Activated naive CD8-positive, alpha-beta T cell treated with anti-CD3 and anti-CD28 coated beads, Interleukin-2, amount 50 U/mL, for 24 hours (primary cell): ENCODE measurements around the gene CXorf38.

Experiments
- ATAC-seq: fragments of 150-1000 bp; cut with Tn5 transposase; one replicate; pipeline ENCODE4 v1.10.0; 2021
- DNase-seq: peaks from one replicate; pipeline ENCODE4 v3.0.0; 2021
- H3K27ac Mint-ChIP-seq: one replicate; pipeline ENCODE4 v1.8.0; 2021; ENCODE audit warnings: mild to moderate bottlenecking, mixed read lengths
- H3K27me3 Mint-ChIP-seq: one replicate; pipeline ENCODE4 v1.8.0; 2021; ENCODE audit warnings: mixed read lengths
- H3K36me3 Mint-ChIP-seq: one replicate; pipeline ENCODE4 v1.8.0; 2021; ENCODE audit warnings: low read depth, mixed read lengths
- H3K4me1 Mint-ChIP-seq: one replicate; pipeline ENCODE4 v1.8.0; 2021; ENCODE audit warnings: mixed read lengths
- H3K4me3 Mint-ChIP-seq: one replicate; pipeline ENCODE4 v1.8.0; 2021; ENCODE audit warnings: mild to moderate bottlenecking, moderate library complexity, mixed read lengths
- H3K9me3 Mint-ChIP-seq: one replicate; pipeline ENCODE4 v1.8.0; 2021; ENCODE audit warnings: mixed read lengths

CXorf38 gene

GRCh38 chrX:40651620-40652223 lies 4.4 kb upstream of the CXorf38 start:
- H3K4me3 Mint-ChIP-seq: no peak overlapping the region
- peak overlapping the region; percentile 25 for H3K27ac Mint-ChIP-seq
- H3K27me3 Mint-ChIP-seq: no peaks in the 10 kb centered on the region
- DNase-seq: peak; percentile 66
- H3K4me1 Mint-ChIP-seq: peaks cover 6% of the 10 kb centered on the region
- H3K36me3 Mint-ChIP-seq: peaks cover 8% of the 10 kb centered on the region
- H3K9me3 Mint-ChIP-seq: no peaks in the 10 kb centered on the region
- ATAC-seq: no peak

DNA sequence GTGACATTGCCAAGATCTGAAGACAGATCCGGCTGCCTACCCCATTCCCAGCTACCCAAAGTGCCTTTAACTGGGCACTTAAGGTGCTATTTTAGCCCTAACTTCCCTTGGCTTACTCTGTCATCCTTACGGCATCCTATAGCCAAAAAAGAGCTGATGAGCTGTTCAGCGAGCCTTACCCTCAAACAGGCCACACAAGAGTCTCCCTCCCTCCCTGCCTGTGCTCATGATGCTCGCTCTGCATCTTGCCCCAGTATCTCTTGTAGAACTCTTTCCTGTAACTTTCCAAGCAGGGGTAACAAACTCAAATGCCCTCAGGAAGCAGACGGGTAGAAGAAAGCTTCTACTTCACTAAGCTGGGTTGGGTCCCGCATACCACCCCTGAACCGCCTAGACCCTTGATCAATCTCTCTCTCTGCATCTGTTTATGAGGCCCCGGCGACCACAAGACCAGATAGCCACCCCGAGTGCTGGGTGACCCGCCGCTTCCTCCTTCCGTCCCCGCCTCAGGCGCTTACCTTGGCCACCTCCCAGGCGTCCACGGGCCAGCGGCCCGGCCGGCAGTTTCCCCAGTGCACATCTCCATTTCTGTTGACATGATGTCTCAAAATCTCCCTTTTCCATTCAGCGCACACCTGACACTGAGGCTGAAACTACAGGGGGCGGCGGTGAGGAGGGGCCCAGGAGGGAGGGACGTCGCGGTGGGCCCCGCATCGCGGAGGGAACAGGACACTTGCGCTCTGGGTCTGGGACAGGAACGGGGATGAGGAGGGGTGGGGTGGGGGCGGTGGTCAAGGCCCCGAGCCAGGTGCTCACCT lies 663 bp downstream of the CXorf38 start:
- ATAC-seq: peak; percentile 37
- Mint-ChIP-seq H3K4me1 (peaks cover 36% of the 10 kb centered on the region), H3K36me3 (peaks cover 20% of the 10 kb centered on the region), H3K4me3 (peak overlapping the region; percentile 96), H3K27ac (peak overlapping the region; percentile 96), H3K9me3 (no peaks in the 10 kb centered on the region), H3K27me3 (no peaks in the 10 kb centered on the region)
- peak; percentile 22 for DNase-seq

DNA sequence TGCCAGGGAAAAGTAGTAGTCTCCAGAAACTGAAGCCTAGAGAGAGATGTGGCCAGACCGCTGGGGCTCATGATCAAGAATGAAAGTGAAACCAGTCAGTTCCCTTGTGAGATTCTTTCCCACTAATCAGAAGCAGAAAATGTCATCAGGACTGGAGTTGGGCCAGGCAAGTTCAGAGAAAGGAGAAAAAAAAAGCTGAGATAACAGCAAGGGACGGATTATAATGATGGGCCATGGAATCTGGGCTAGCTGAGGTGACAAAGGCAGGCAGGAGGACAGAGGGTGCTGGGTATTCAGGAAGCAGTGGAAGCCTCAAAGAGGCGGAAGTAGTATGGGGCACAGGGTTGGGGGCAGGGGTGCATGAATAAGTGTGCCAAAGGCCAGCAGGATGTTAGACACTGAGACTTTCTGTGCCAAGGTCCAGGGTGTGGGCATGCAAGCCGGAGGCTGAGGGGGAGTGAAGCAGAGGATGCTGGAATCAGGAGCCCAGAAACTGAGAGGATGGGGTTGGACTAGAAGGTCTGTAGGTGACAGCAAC lies 2.5 kb downstream of the CXorf38 start:
- peak overlapping the region; percentile 89 for H3K4me3 Mint-ChIP-seq
- peak; percentile 45 for ATAC-seq
- no peaks in the 10 kb centered on the region for H3K9me3 Mint-ChIP-seq
- no peaks in the 10 kb centered on the region for H3K27me3 Mint-ChIP-seq
- peaks cover 20% of the 10 kb centered on the region for H3K36me3 Mint-ChIP-seq
- DNase-seq: peak; percentile 36
- H3K27ac Mint-ChIP-seq: peak overlapping the region; percentile 97
- H3K4me1 Mint-ChIP-seq: peaks cover 40% of the 10 kb centered on the region

GRCh38 chrX:40644176-40644575 lies 3.2 kb downstream of the CXorf38 start:
- Mint-ChIP-seq H3K36me3 (peaks cover 20% of the 10 kb centered on the region), H3K4me1 (peaks cover 41% of the 10 kb centered on the region), H3K27me3 (no peaks in the 10 kb centered on the region), H3K4me3 (peak overlapping the region; percentile 89), H3K9me3 (no peaks in the 10 kb centered on the region), H3K27ac (peak overlapping the region; percentile 83)
- DNase-seq (no peak), ATAC-seq (no peak)

GRCh38 chrX:40637687-40638086 lies 9.7 kb downstream of the CXorf38 start:
- H3K9me3 Mint-ChIP-seq: no peaks in the 10 kb centered on the region
- peaks cover 22% of the 10 kb centered on the region for H3K4me1 Mint-ChIP-seq
- no peaks in the 10 kb centered on the region for H3K27me3 Mint-ChIP-seq

DNA sequence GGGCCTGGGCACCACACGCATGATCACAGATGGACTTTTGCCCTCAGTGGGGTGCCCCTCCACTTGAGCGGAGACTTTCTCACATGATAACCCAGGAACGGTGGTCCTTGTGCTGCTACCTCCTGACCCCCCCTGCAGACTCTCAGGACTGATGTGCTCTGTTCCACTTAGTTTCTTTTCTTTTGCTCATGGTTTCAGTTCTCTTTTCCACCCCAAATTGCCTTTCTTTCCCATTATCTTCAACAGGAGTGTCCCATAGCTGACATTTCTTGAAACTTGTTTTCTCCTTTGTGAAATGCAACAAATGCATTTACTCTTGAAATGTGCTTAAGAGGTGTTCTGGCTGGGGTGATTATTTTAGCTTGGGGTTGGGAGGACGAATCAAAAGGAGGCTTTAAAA lies 15.2 kb downstream of the CXorf38 start:
- Mint-ChIP-seq H3K4me1 (peaks cover 11% of the 10 kb centered on the region), H3K9me3 (no peaks in the 10 kb centered on the region), H3K36me3 (peaks cover 34% of the 10 kb centered on the region), H3K27me3 (no peaks in the 10 kb centered on the region), H3K27ac (peak overlapping the region; percentile 70), H3K4me3 (no peak overlapping the region)
- DNase-seq (no peak), ATAC-seq (no peak)

More at GRCh38 chrX:40637687-40638086, 9.7 kb downstream of the CXorf38 start:
- DNase-seq (no peak), ATAC-seq (no peak)
- H3K4me3 Mint-ChIP-seq: no peak overlapping the region
- peaks cover 35% of the 10 kb centered on the region for H3K36me3 Mint-ChIP-seq
- H3K27ac Mint-ChIP-seq: no peak overlapping the region

DNA sequence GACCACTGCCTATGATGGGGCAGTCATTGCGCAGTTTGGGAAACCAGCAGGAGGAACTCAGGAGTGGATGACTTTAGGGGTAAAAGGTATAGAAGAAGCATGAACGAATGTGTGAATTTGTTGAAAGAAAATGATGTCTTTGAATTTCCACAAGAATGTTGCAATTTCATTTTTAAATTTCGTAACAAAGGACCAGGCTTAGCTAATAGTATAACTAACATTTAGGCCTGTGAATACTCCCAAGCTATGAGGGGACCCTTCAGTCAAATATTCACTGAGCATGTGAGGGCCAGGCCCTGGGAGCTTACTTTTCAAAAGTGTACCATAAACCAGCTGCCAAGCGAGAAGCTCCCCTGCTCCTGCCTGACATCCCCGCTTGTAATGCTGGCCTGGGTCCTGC lies 18.9 kb downstream of the CXorf38 start:
- H3K36me3 Mint-ChIP-seq: peaks cover 16% of the 10 kb centered on the region

DNA sequence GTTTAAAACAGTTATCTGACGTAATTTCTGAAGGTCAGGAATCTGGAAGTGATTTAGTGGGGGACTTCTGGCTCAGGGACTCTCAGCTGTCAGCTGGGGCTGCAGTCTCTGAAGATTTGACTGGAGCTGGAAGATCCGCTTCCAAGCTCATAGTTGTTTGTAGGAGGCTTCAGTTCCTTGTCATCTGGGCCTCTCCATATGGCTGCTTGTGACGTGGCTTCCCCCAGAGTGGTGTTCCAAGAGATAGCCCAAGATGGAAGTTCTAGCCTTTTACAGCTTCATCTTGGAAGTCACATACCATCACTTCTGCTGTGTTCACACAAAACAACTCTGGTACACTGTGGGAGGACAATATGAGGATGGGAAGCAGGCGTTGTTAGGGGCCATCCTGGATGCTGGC lies 22.1 kb downstream of the CXorf38 start:
- no peak for ATAC-seq
- H3K27ac Mint-ChIP-seq: no peak overlapping the region
- DNase-seq: no peak
- no peaks in the 10 kb centered on the region for H3K9me3 Mint-ChIP-seq
- H3K4me1 Mint-ChIP-seq: no peaks in the 10 kb centered on the region
- H3K36me3 Mint-ChIP-seq: peaks cover 6% of the 10 kb centered on the region
- no peaks in the 10 kb centered on the region for H3K27me3 Mint-ChIP-seq
- no peak overlapping the region for H3K4me3 Mint-ChIP-seq

More for the DNA sequence above, 18.9 kb downstream of the CXorf38 start:
- ATAC-seq (no peak), DNase-seq (no peak)
- Mint-ChIP-seq H3K9me3 (no peaks in the 10 kb centered on the region), H3K4me1 (peaks cover 8% of the 10 kb centered on the region), H3K4me3 (no peak overlapping the region), H3K27me3 (no peaks in the 10 kb centered on the region), H3K27ac (no peak overlapping the region)

DNA sequence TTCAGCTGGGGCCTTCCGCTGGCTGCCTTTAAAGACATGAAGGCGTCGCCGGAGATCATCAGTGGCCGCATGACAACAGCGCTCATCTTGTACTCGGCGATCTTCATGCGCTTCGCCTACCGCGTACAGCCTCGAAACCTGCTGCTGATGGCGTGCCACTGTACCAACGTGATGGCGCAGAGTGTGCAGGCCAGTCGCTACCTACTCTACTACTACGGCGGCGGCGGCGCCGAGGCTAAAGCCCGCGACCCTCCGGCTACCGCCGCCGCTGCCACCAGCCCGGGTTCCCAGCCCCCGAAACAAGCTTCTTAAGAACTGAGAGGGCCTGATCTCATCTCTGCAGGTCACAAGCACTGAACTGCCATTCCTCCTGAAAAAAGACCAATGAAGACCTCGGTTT lies 23.7 kb downstream of the CXorf38 start:
- Mint-ChIP-seq H3K27me3 (no peaks in the 10 kb centered on the region), H3K4me3 (no peak overlapping the region), H3K4me1 (no peaks in the 10 kb centered on the region), H3K36me3 (peaks cover 6% of the 10 kb centered on the region), H3K9me3 (no peaks in the 10 kb centered on the region), H3K27ac (no peak overlapping the region)
- ATAC-seq (no peak), DNase-seq (no peak)

DNA sequence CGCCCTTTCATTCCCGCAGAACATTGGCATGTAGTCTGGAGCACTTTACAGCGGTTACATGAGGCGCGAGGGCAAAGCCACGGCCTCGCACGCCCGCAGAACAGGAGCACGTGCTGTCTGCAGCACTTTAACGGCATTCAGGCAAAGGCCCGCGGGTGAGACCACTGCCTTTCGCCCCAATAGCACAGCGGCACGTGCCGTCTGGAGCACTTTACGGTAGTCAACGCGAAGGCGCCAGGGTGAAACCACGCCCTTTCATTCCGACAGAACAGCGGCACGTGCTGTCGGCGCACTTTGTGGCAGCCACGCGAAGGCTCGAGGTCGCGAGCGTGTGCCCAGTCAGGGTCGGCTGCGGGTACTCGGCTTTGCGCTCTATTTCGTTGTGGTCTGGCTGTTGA lies 24.2 kb downstream of the CXorf38 start, which contains the start of gene MPC1L:
TSS of gene MPC1L (plus strand) at position 290 of the 398 bp plus-strand sequence. CDS start 138 bp downstream, outside the sequence.
- no peak for DNase-seq
- Mint-ChIP-seq H3K27me3 (no peaks in the 10 kb centered on the region), H3K4me3 (no peak within 1 kb of the TSS), H3K4me1 (no peaks in the 10 kb centered on the region), H3K27ac (no peak within 1 kb of the TSS), H3K9me3 (no peaks in the 10 kb centered on the region), H3K36me3 (peaks cover 3% of the 10 kb centered on the region)
- ATAC-seq: no peak

DNA sequence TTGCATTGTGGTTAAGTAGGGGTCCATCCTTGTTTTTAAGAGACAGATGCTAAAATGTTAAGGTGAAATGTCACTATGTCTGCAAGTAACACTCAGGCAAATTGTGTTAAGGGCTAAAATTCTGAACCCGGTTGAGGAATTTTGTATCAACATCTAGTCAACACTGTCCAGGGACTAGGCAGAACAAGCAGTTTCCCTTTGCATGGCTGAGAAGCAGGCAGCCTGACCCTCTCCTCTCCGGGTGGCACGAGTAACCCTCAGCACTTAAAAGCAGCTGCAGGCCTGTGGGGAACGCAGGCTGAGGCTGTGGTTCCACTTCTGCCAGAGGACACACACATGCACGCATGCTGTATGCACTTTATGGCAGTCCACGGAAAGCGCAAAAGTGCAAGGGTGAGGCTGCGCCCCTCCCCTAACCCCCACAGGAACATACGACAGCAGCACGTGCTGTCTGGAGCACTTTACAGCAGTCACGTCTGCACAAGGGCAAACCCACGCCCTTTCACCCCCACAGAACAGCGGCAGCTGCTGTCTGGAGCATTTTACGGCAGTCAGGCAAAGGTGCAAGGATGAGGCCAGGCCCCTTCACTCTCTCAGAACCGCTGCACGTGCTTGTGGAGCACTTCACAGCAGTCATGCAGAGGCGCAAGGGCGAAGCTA lies 24.8 kb downstream of the CXorf38 start:
- ATAC-seq (no peak), DNase-seq (no peak)
- Mint-ChIP-seq H3K27me3 (no peaks in the 10 kb centered on the region), H3K9me3 (no peaks in the 10 kb centered on the region), H3K4me3 (no peak overlapping the region), H3K27ac (no peak overlapping the region), H3K36me3 (no peaks in the 10 kb centered on the region), H3K4me1 (no peaks in the 10 kb centered on the region)

GRCh38 chrX:40617566-40617965 lies 29.8 kb downstream of the CXorf38 start:
- no peaks in the 10 kb centered on the region for H3K27me3 Mint-ChIP-seq
- H3K4me3 Mint-ChIP-seq: no peak overlapping the region
- H3K27ac Mint-ChIP-seq: no peak overlapping the region
- H3K9me3 Mint-ChIP-seq: no peaks in the 10 kb centered on the region
- DNase-seq (no peak), ATAC-seq (no peak)
- peaks cover 3% of the 10 kb centered on the region for H3K4me1 Mint-ChIP-seq
- H3K36me3 Mint-ChIP-seq: no peaks in the 10 kb centered on the region

DNA sequence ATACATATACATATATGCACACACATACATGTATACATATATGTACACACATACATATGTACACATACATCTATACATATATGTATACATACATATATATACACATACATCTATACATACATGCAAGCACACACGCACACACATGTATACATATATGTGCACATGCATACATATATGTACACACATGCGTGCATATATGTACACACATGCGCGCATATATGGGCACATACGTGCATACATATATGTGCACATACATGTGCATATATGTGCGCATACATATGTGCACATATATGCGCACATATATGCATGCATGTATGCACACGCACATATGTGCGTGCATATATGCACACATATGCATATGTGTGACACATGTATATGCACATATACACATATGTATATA lies 31.4 kb downstream of the CXorf38 start:
- H3K36me3 Mint-ChIP-seq: no peaks in the 10 kb centered on the region
- DNase-seq (no peak), ATAC-seq (no peak)
- H3K4me1 Mint-ChIP-seq: peaks cover 3% of the 10 kb centered on the region
- H3K4me3 Mint-ChIP-seq: no peak overlapping the region
- H3K9me3 Mint-ChIP-seq: no peaks in the 10 kb centered on the region
- no peaks in the 10 kb centered on the region for H3K27me3 Mint-ChIP-seq
- H3K27ac Mint-ChIP-seq: no peak overlapping the region

DNA sequence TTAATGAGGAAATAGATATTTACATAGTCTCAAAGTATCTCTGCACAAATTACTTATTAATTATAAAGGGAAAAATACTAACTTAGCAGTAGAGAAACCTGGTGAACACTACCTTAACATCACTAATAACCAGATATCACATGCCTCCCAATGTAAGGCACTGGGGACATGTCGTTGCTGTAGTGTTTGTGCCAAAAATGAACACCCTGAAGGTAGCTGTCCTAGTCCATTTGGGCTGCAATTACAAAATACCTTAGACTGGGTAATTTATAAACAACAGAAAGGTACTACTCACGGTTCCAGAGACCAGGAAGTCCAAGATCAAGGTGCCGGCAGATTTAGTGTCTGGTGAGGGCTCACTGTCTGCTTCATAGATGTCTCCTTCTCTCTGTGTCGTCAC lies 34.9 kb downstream of the CXorf38 start:
- peaks cover 2% of the 10 kb centered on the region for H3K4me1 Mint-ChIP-seq
- H3K4me3 Mint-ChIP-seq: no peak overlapping the region
- no peak for ATAC-seq
- H3K27ac Mint-ChIP-seq: no peak overlapping the region
- H3K36me3 Mint-ChIP-seq: no peaks in the 10 kb centered on the region
- DNase-seq: no peak
- H3K27me3 Mint-ChIP-seq: no peaks in the 10 kb centered on the region
- no peaks in the 10 kb centered on the region for H3K9me3 Mint-ChIP-seq
